Medulla oblongata (tissue), 1 donor: Measurements from ENCODE around the gene IL6R.

ENCODE experiments used
- DNase-seq: peaks from one replicate; pipeline ENCODE4 v3.0.0-alpha.2; 2015; ENCODE audit errors: extremely low spot score

Gene IL6R

DNA sequence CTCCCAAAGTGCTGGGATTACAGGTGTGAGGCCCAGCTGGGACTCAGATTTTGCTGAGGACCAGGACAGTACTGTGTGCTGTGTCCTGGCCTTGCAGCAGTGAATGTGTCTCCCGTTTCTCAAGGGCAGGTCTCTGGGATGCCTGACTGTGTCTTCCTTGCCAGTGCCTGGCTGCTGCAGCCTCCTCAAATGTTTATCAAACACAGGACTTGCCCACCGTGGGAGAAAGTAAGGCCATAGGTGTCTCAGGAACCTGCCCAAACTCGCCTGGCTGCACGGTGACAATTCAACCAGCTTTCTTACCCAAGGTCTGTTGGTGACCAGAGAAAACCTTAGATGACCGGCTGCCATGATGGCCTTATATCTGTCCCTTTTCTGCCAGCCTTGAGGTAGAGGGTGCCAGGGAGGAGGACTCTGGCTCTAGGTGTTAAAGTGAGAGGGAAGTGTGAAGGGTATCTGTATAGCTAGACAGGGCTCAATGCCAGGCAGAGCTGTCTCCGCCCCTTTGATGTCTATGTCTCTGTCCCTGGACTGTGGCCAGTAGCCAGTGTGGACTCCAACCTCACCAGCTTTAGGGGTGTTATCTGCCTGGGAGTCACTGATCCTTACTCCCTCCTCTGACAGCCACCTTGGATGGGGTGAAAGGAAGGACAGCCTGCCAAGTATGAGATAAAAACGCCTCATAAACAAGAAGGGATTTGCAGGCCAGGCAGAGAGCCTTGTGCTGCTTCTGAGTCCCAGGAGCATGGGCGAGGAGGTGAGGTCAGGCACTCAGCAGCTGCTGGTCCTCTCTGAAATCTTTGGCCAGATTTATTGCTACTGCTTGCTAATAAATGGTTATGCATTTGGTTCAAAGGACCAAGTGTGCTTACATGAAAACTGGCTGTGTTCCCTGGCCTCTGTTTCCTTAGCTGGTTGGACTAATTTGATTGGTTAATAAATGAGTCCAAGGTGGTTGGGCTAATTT lies 22.3 kb downstream of the IL6R start:
- DNase-seq = no peak

DNA sequence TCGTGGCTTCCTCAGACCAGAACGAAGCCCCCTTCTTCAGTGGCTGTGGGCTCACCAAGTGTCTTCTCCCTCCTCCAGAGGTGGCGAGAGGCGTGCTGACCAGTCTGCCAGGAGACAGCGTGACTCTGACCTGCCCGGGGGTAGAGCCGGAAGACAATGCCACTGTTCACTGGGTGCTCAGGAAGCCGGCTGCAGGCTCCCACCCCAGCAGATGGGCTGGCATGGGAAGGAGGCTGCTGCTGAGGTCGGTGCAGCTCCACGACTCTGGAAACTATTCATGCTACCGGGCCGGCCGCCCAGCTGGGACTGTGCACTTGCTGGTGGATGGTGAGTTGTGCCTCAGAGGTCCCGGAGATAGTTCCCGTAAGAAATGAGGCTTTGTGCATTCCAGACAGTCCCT lies 24.0 kb downstream of the IL6R start:
- DNase-seq = peak; percentile 76

DNA sequence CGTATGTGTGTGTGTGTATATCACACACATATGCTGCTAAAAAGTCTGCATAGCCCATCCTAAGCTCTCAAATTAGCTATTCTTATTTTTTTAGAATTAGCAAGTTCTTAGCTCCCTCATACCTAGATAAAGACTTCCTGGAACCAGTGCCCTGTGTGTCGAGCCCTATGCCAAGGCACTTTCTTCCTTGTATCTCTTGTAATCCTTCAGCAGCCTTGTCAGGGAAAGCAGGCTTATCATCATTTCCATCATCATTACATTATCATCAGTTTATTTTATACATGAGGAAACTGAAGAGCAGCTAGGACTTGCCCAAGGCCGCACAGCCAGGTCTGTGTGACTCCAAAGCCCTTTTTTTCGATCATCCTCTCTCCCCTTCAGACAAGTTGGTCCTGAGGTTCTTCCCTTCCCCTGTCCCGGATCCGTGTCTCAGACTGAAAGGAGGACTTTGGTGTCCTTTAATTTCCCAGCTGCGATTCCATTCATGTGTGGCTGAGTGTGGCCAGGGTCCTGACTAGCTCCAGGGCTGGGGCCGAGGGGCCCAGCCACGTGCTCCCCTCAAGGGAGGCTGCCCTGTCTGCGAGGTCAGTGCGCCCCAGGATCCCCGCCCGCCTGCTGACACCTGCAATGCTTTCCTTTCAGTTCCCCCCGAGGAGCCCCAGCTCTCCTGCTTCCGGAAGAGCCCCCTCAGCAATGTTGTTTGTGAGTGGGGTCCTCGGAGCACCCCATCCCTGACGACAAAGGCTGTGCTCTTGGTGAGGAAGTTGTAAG lies 24.9 kb downstream of the IL6R start:
- no peak for DNase-seq

DNA sequence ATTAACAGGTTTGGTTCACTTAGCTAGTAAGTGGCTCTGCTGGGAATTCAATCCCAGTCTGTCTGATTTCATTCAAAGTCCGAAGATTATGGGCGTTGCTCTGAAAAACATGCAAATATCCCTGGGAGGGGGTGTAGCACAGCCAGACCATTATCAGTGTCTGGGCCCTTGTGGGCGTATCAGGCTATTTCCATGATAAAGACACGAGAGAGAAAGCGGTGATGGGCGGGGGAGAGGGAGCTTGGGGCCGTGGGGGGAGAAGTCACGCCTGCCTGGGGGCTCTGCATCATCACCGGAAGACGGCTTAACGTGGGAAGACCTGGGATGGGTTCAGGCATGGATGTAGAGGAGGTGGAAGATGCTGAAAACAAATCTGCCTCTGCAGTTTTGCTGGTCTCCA lies 25.8 kb downstream of the IL6R start:
- no peak for DNase-seq

DNA sequence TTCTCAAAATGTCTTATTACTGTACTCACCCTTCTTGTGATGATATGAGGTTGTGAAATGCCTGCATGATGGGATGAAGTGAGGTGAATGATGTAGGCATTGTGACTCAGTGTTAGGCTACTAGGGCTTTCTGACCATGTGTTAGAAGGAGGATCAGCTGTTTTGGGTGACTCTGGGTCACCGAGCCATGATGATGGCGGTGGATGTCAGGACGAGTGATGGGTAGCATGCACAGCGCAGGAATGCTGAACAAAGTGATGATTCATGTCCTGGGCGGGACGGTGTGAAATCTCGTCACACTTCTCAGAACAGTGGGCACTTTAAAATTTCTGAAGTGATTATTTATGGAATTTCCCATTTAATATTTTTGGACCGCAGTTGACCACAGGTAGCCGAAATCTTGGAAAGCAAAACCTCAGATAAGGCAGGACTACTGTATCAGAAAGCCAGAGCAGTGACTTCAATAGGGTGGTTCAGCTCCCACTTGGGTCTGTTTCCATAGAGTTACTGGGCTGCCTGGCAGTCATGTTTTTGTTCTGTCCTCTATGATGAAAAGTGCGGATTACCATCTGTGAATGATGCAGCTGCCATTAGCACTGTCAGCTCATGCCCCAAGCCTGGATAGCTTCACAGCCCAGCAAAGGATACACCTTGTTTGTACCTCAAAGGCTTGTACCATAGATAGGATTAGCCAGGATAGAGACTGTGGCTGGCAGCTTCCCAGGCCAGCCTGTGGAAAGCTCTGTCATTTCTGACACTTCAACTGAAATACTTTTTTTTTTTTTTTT lies 26.6 kb downstream of the IL6R start:
- DNase-seq = no peak

DNA sequence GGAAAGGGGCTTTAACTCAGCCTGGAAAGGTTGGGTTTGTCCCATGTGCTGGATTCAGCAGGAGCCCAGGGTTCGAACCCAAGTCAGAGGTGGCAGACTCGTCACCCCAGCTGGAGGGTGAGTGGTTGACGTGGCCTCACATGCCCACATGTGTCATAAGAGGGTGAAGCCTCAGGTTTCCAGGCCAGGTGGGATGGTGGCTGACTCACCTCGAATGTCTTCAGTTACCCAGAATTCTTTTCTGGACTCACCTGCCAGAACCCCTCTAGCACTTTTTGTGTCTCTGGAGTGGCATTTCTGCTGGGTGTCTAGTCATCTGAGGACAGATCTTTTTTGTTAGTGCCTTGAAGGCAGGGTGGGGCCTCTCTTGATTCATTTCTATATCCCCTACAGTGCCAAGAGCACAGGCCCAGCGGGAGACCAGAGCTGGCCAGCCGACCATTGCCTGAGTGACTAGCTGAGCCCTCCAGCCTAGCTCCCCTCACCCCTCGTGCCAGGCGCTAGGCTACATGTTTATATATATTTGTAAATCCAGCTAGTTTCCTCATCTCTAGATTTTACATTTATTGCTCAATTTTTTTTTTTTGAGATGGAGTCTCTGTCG lies 28.1 kb downstream of the IL6R start:
- no peak for DNase-seq

- DNase-seq = peak; percentile 77
These were observed 29.4 kb downstream of the IL6R start for GRCh38 chr1:154434346-154435085.

GRCh38 chr1:154435599-154436200 lies 30.6 kb downstream of the IL6R start:
- no peak for DNase-seq

DNA sequence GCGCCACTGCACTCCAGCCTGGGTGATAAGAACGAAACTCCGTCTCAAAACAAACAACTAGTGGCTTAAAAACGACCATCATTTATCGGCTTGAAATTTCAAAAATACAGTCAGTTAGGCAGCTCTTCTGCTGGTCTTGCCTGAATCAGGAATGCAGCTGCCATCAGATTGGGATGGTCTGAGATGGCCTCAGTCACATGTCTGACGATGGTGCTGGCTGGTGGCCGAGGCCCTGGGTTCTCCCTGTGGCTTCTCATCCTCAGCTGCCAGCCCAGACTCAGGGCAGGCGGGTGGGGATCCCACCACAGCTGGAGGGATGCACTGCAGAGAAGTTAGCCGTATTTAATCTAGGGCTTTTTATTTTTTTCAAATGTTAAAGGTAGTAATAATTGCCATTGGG lies 31.3 kb downstream of the IL6R start:
- DNase-seq = no peak

GRCh38 chr1:154440036-154440804 lies 35.1 kb downstream of the IL6R start:
- no peak for DNase-seq

GRCh38 chr1:154441241-154441888 lies 36.2 kb downstream of the IL6R start:
- DNase-seq = no peak

- no peak for DNase-seq
These were observed 37.0 kb downstream of the IL6R start for GRCh38 chr1:154442006-154442740.

- no peak for DNase-seq
These were observed 38.3 kb downstream of the IL6R start for GRCh38 chr1:154443274-154444013.

DNA sequence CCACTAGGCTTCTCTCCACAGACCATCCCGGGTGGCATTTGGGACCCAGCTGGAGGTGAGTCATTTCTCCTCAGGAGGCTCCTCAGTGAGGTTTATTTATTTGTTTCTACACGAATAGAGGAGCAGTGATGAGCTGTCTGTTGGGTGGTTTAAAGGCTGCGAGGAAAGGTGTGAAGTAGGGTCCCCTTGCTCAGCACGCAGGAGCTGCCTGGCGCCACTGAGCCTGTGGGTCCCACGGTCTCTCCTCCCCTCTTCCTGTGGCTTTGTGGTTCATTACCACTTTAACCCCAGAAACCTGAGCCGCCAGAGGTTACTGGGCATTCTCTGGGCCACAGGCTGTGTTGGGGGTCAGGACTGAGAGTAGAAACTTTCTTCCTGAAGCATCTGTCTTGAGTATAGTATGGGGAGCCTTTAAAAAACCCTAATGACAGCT lies 39.9 kb downstream of the IL6R start:
- DNase-seq = no peak

- no peak for DNase-seq
These were observed 41.1 kb downstream of the IL6R start for GRCh38 chr1:154446292-154446691.

DNA sequence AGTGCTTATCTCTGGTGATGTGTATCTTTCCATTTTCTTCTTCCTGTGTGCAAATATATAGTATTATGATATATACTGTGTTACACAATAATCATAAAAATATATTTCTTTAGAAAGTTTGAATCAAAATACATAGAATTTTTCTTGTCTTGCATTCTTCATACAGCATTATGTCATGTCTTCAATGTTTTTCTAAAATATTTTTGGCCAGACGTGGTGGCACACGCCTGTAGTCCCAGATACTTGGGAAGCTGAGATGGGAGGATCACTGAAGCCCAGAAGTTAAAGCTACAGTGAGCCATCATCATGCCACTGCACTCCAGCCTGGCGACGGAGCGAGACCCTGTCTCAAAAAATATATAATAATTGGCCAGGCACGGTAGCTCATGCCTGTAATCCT lies 41.6 kb downstream of the IL6R start:
- no peak for DNase-seq

- DNase-seq = no peak
These were observed 43.2 kb downstream of the IL6R start for GRCh38 chr1:154448331-154448811.

- no peak for DNase-seq
These were observed 48.0 kb downstream of the IL6R start for GRCh38 chr1:154453161-154453560.
